MM.1S (cell line): ENCODE measurements around the gene TMEM116.

ENCODE experiments used
- CTCF ChIP-seq: fragments of 300-600 bp; sonication (generic); IDR thresholded peaks from 2 replicates; pipeline ENCODE4 v1.5.1; 2016; ENCODE audit warnings: antibody characterized with exemption, low read length, mixed read lengths
- EZH2 ChIP-seq: fragments of 300-600 bp; sonication (generic); optimal IDR thresholded peaks from 2 replicates; pipeline ENCODE3; 2017; ENCODE audit warnings: low read depth, mild to moderate bottlenecking, antibody characterized with exemption, low read length, mixed read lengths
- EZH2phosphoT487 ChIP-seq: fragments of 300-600 bp; sonication (generic); IDR thresholded peaks from 2 replicates; pipeline ENCODE4 v1.6.1; 2018; ENCODE audit warnings: antibody characterized with exemption, low read length

DNA sequence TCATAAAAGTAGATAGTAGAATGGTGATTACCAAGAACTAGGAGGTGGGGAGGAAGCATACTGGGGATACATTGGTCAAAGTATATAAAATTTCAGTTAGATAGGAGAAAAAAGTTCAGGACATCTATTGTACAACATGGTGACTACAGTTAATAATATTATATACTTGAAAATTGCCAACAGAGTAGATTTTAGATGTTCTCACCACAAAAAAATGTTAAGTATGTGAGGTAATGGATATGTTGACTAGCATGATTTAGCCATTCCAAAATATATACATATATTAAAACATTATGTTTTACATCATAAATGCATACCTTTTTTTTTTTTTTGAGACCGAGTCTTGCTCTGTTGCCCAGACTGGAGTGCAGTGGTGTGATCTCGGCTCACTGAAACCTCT, 31.0 kb downstream of the TMEM116 start:
- TF ChIP-seq CTCF: no peak
- no peak for TF ChIP-seq EZH2
- TF ChIP-seq EZH2phosphoT487: no peak
